CD14-positive monocyte (primary cell): ENCODE measurements around the gene MSI2. TPM values are rescaled to one million over a fixed set of nuclear protein-coding genes. Genes with fewer than 3 reads are reported as not detected.

Experiments
- DNase-seq, 3 donors: peaks; one replicate each; pipeline ENCODE4 v3.0.0-alpha.2; 2011 to 2022
- H2AFZ ChIP-seq: 2 replicates; pipeline ENCODE4 v1.6.0; 2012; ENCODE audit warnings: mild to moderate bottlenecking, low read depth, low read length, inconsistent platforms; ENCODE audit not compliant: insufficient read depth, poor library complexity, severe bottlenecking
- H3K27ac ChIP-seq, 2 donors: 1 replicate in 1 of 2; 2 replicates in 1 of 2; pipeline ENCODE4 v1.5.1; 2012 to 2013; ENCODE audit warnings: low read length in 2 of 2, control low read depth in 1 of 2, inconsistent platforms in 1 of 2, low read depth in 1 of 2, mild to moderate bottlenecking in 1 of 2
- H3K27me3 ChIP-seq, 2 donors: one replicate each; pipeline versions ENCODE4 v1.6.0 to v1.6.1; 2011 to 2013; ENCODE audit warnings: low read length in 2 of 2; ENCODE audit not compliant: control insufficient read depth in 2 of 2, insufficient read depth in 2 of 2
- H3K36me3 ChIP-seq, 2 donors: replicated peaks in 1 of 2; 1 replicate in 1 of 2; 2 replicates in 1 of 2; pipeline versions ENCODE4 v1.5.1 to v1.6.1; 2012 to 2013; ENCODE audit warnings: low read length in 2 of 2, control low read depth in 1 of 2, inconsistent platforms in 1 of 2, mild to moderate bottlenecking in 1 of 2; ENCODE audit not compliant: insufficient read depth in 2 of 2, control insufficient read depth in 1 of 2
- H3K4me1 ChIP-seq, 2 donors: 1 replicate in 1 of 2; 2 replicates in 1 of 2; pipeline versions ENCODE4 v1.5.1 to v1.6.1; 2012 to 2013; ENCODE audit warnings: low read length in 2 of 2, control low read depth in 1 of 2, inconsistent platforms in 1 of 2, mild to moderate bottlenecking in 1 of 2, moderate library complexity in 1 of 2; ENCODE audit not compliant: insufficient read depth in 2 of 2, control insufficient read depth in 1 of 2
- H3K4me2 ChIP-seq: replicated peaks from 2 replicates; pipeline ENCODE3; 2012; ENCODE audit warnings: low read length, moderate library complexity, mild to moderate bottlenecking; ENCODE audit not compliant: poor library complexity, severe bottlenecking; ENCODE audit errors: extremely low read depth
- H3K4me3 ChIP-seq, 3 experiments: fragments of 200-600 bp in 1 of 3; sonication (generic) in 1 of 3; replicated peaks in 1 of 3; 1 replicate in 2 of 3; 2 replicates in 1 of 3; pipeline ENCODE4 v1.5.1; 2011 to 2013; ENCODE audit warnings: low read length in 3 of 3, mild to moderate bottlenecking in 3 of 3, control low read depth in 2 of 3, low read depth in 2 of 3, inconsistent platforms in 1 of 3, moderate library complexity in 1 of 3
- H3K79me2 ChIP-seq: 2 replicates; pipeline ENCODE4 v1.6.0; 2012; ENCODE audit warnings: mild to moderate bottlenecking, control low read depth, inconsistent platforms, low read length, moderate library complexity; ENCODE audit not compliant: insufficient read depth
- H3K9ac ChIP-seq: 2 replicates; pipeline ENCODE4 v1.6.0; 2017; ENCODE audit warnings: low read length, mild to moderate bottlenecking; ENCODE audit not compliant: insufficient read depth, poor library complexity, severe bottlenecking
- H3K9me3 ChIP-seq, 2 donors: replicated peaks in 1 of 2; 1 replicate in 1 of 2; 2 replicates in 1 of 2; pipeline versions ENCODE4 v1.5.1 to v1.6.1; 2012 to 2013; ENCODE audit warnings: low read length in 2 of 2, control low read depth in 1 of 2; ENCODE audit not compliant: control insufficient read depth in 1 of 2, insufficient read depth in 1 of 2
- H4K20me1 ChIP-seq: 2 replicates; pipeline ENCODE4 v1.6.0; 2012; ENCODE audit warnings: mild to moderate bottlenecking, low read length, control low read depth, moderate library complexity; ENCODE audit not compliant: insufficient read depth
- H3K27ac Mint-ChIP-seq, 7 donors: one replicate each; pipeline ENCODE4 v1.8.0; 2020; ENCODE audit warnings: mild to moderate bottlenecking in 7 of 7, mixed read lengths in 7 of 7, moderate library complexity in 6 of 7, inconsistent platforms in 2 of 7
- H3K27me3 Mint-ChIP-seq, 3 donors: one replicate each; pipeline ENCODE4 v1.8.0; 2021 to 2022; ENCODE audit warnings: low read depth in 3 of 3, mild to moderate bottlenecking in 3 of 3, mixed read lengths in 3 of 3, moderate library complexity in 3 of 3, inconsistent platforms in 1 of 3
- H3K36me3 Mint-ChIP-seq, 2 donors: one replicate each; pipeline ENCODE4 v1.8.0; 2020; ENCODE audit warnings: mixed read lengths in 2 of 2, inconsistent platforms in 1 of 2, mild to moderate bottlenecking in 1 of 2
- H3K4me1 Mint-ChIP-seq: one replicate; pipeline ENCODE4 v1.8.0; 2020; ENCODE audit warnings: mild to moderate bottlenecking, mixed read lengths
- H3K4me3 Mint-ChIP-seq, 2 donors: one replicate each; pipeline ENCODE4 v1.8.0; 2020; ENCODE audit warnings: mild to moderate bottlenecking in 2 of 2, mixed read lengths in 2 of 2, moderate library complexity in 1 of 2
- H3K9me3 Mint-ChIP-seq, 7 donors: one replicate each; pipeline ENCODE4 v1.8.0; 2020 to 2022; ENCODE audit warnings: mixed read lengths in 7 of 7, mild to moderate bottlenecking in 6 of 7, moderate library complexity in 6 of 7, inconsistent platforms in 2 of 7
- CTCF ChIP-seq: fragments of 200-600 bp; IDR thresholded peaks from one replicate; pipeline ENCODE4 v1.8.0; 2022; ENCODE audit warnings: antibody characterized with exemption, mild to moderate bottlenecking
- WGBS: methylation state at CpG from one replicate; pipeline ENCODE4 v1.1.5; 2013; ENCODE audit warnings: missing lambda C conversion rate; ENCODE audit not compliant: insufficient coverage; 5-methylcytosine and 5-hydroxymethylcytosine counted together
- intact Hi-C, 2 donors: fragments of 100-400 bp; cut with micrococcal nuclease; formaldehyde crosslinking; loops; one replicate each; pipeline versions ENCODE4 v1.15.0 to v1.15.1; 2023
- polyA plus RNA-seq, 3 donors: library from polyadenylated mRNA; depleted of rRNA in 1 of 3; unstranded in 2 of 3; stranded (reverse) in 1 of 3; fragments of 300-500 nt in 2 of 3; fragments of >200 nt in 1 of 3; fragmentation: Illumina TruSeq in 2 of 3; gene quantifications; 1 replicate in 2 of 3; 2 replicates in 1 of 3; pipeline ENCODE4 v1.2.3, GENCODE V29; 2012 to 2021

MSI2 gene
- polyA plus RNA-seq, 3 donors: 0.20 to 6.6 (median 0.37) TPM

- Histone ChIP-seq H3K36me3 (no peaks in the 10 kb centered on the region), H3K27ac (no peak overlapping the region), H3K79me2 (no peaks in the 10 kb centered on the region), H2AFZ (no peak overlapping the region), H3K4me1 (no peaks in the 10 kb centered on the region), H3K9me3 (no peaks in the 10 kb centered on the region), H4K20me1 (no peaks in the 10 kb centered on the region), H3K4me3 (no peak overlapping the region), H3K9ac (no peak overlapping the region), H3K27me3 (no peaks in the 10 kb centered on the region), H3K4me2 (no peak overlapping the region)
- Mint-ChIP-seq H3K27me3 (peaks cover 0 to 1% (median 0%) of the 10 kb centered on the region in 3 donors), H3K27ac (no peak overlapping the region), H3K4me3 (no peak overlapping the region), H3K36me3 (peaks cover 3 to 4% of the 10 kb centered on the region in 2 donors), H3K4me1 (no peaks in the 10 kb centered on the region), H3K9me3 (no peaks in the 10 kb centered on the region)
- DNase-seq: no peak
- no peak for TF ChIP-seq CTCF
- intact Hi-C loops: no loop called here
- 96% methylated on average over 3 of the region's 3 CpGs for WGBS
Observed at GRCh38 chr17:57641761-57642160, 385.4 kb downstream of the MSI2 start.

DNA sequence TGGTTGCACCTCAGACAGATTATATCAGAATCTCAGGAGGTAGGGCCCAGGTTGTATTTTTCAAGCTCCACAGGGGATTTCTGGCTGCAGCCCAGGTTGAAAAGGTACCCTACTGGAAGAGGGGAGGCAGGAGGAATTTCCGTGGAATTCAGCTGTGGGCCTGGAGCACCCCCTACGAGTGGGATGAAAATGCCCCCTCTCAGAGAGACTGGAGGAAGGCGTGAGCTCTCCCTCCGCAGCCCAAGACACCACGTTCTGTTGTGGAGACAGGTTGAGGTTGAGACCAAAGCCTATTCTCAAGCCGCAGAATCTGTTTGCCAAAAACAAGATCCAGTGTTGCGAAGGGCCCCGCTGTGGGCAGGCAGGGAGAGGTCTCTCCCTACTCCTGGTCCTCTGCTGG is 386.7 kb downstream of the MSI2 start:
- no peaks in the 10 kb centered on the region for H3K9me3 Mint-ChIP-seq
- H3K27me3 Mint-ChIP-seq: no peaks in the 10 kb centered on the region
- Histone ChIP-seq H3K4me3 (no peak overlapping the region), H3K9me3 (no peaks in the 10 kb centered on the region), H3K4me2 (no peak overlapping the region), H3K79me2 (no peaks in the 10 kb centered on the region), H3K27me3 (no peaks in the 10 kb centered on the region), H3K27ac (no peak overlapping the region), H2AFZ (no peak overlapping the region), H3K4me1 (no peaks in the 10 kb centered on the region), H3K9ac (no peak overlapping the region), H4K20me1 (no peaks in the 10 kb centered on the region), H3K36me3 (no peaks in the 10 kb centered on the region)
- H3K4me1 Mint-ChIP-seq: no peaks in the 10 kb centered on the region
- no peak overlapping the region for H3K4me3 Mint-ChIP-seq
- DNase-seq: no peak
- peaks cover 3 to 4% of the 10 kb centered on the region in 2 donors for H3K36me3 Mint-ChIP-seq
- no peak overlapping the region for H3K27ac Mint-ChIP-seq
- 100% methylated on average over 6 of the region's 8 CpGs for WGBS
- TF ChIP-seq CTCF: no peak
- intact Hi-C loops: no loop called here
